T-helper 1 cell treated with Interleukin-12 subunit alpha and Interleukin-12 subunit beta and Interleukin-4 antibody, amounts not matched to agents 30 ng/mL and 1 ng/mL, for 36 hours (primary cell): ENCODE data around the gene CWF19L2. TPM values are rescaled to one million over a fixed set of nuclear protein-coding genes. Genes with fewer than 3 reads are reported as not detected.
"Not testable (repeated sequence)": the region's sequence is repeated elsewhere in the genome, so short reads cannot be mapped to it uniquely, and the experiment has no call there.

Source experiments
- intact Hi-C: fragments of 100-400 bp; cut with micrococcal nuclease; formaldehyde crosslinking; loops from one replicate; pipeline ENCODE4 v1.15.1; 2024
- total RNA-seq: library from RNA; stranded (reverse); gene quantifications from 2 replicates; pipeline ENCODE4 v1.2.3, GENCODE V29; 2022

Gene CWF19L2
- total RNA-seq, 1 donor from 2014 or later = 17.9 TPM

DNA sequence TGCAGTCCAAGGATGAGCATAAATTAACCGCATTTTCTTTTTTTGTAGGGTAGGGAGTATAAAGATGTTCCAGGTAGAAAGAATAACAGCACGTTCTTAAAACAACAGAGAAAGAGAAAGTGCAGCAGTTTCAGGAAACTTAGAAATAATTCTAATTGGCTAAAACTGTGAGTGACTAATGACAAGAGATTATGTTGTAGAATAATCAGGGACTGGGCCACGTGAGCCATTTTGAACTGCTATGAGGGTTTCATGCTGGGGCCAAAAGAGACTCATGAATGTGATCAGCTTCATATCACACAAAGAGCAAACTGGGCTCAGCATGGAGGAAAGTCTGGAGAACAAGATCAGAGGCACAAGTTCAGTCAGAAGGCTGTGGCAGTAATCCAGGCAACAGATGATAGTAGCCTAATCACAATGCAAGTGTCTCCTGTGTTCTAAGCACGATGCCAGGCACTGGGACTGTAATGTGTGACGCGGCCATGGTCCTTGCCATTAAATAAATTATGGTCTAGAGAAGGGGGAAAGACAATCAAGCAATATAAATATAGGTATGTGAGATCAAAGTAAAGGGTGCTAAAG, 17.9 kb downstream of the CWF19L2 start:
- intact Hi-C loops = no loop called here

DNA sequence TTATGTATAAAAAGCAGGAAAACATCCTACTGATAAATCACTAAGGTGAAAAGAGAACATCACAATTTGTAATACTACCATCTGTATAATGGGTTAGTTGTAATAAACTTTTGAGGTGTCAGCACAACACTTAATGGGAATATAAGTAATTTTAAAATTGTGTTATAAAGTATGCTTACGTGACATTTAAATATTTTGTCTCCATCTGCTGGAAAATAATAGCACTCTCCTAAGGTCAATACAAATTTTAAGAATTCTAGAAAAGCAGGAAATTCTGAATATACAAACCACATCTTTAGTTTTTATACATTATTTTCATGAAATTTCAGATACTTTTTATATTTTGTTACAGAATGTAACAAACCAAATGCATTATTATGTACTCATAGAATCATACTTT, 19.5 kb downstream of the CWF19L2 start:
- intact Hi-C loops = no loop called here

DNA sequence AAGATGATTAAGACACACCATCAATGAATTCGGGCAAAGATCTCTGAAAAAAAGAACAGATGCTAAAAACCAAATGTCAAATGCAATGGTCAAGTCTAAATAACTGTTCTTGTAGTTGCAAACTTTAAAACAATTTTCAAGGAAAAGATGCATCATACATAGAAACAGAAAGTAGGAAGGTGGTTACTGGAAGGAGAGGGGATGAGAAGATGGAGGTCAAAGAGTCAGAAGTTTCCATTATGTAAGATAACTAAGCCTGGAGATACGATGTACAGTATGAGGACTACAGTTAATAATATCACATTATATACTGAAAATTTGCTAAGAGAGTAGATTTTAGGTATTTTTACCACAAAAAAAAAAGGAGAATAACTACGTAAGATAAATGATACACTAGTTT, 27.1 kb downstream of the CWF19L2 start:
- intact Hi-C loops = no loop called here

DNA sequence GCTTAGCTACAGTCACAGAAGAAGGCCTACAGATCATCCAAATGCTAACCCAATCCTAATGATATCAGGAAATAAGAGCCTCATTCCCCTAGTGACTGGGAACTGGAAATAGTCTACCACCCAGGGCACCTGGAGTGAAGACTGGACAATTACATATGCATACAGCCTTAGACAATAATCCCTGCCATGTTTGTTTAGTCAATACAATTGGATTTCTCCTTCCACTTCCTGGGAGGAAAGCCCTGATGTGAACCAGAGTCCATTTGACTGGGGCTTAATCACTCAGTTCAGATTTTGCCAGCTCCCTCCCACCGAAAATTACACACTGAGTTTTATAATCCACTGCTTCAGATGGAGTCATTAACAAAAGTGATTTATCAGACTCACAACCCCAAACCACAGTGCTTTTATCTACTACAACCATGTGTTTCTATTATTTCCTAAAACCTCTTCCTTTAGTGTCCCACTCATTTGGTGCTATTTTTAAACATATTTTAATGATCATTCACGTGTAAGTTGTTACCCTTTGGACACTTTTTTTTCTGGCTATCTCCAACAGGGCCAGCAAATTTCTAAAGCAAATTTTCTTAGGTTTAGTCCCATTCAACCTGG, 29.9 kb downstream of the CWF19L2 start:
- intact Hi-C loops = no loop called here

DNA sequence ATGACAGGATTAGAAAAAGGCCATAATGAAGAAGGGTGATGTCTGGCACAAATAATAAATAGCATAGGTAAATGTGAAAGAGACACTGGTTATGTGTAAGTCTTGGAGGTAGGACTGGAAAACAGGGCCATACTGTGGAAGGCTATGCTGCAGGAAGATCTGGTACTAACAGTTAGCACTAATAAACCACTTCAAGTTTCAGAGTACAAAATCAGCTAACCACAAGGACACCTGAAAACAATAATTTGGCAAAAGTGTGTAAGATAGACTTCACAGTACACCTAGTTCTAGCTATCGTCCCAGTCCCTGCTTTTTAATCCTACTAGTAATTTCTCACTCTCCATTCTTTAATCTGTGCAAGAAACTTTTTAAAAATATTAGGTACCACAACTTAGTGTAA, 44.3 kb downstream of the CWF19L2 start:
- intact Hi-C loops = no loop called here

DNA sequence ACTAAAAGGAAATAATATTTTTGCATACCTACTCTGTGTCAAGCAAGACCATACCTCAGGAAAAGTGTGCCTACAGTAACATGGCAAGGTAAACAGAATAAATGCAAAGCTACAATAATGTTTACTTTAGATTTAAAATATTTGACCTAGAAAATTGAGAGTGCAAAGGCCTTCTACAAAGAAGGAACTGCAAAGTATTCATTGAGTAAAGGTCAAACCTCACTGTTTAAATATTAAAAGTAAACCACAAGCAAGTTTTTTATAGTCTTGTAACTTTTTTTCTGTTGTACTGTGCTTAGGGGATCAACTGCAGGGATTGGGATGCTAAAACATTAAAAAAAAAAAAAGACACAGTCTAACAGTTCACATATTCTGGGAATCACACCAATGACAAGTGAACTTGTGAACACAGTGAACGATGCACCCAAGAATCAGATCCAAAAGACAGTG, 48.8 kb downstream of the CWF19L2 start:
- intact Hi-C loops = no loop called here

DNA sequence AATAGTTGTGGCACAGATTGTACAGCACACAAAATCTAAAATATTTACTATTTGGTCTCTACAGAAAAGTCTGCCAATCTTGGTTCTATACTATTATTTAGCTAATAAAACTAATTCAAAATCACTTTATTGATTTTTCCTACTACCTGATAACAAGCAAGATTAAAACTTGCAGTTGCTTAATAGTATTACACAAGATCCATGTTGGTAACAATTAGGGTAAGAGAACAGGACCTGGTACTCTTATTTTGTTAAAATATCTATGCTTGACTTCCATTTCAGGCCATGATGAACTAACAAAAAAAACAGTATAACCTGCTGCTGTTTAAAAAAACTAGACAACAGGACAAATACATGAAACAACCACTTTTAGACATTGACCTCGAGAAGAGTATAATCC, 52.4 kb downstream of the CWF19L2 start:
- intact Hi-C loops = no loop called here

DNA sequence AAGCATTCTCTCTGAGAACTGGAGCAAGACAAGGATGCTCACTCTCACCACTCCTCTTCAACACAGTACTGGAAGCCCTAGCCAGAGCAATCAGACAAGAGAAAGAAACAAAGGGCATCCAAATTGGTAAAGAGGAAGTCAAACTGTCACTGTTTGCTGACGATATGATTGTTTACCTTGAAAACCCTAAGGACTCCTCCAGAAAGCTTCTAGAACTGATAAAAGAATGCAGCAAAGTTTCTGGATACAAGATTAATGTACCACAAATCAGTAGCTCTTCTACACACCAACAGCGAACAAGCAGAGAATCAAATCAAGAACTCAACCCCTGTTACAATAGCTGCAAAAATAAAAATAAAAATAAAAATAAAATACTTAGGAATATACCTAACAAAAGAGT, 56.5 kb downstream of the CWF19L2 start:
- intact Hi-C loops = not testable (repeated sequence)

DNA sequence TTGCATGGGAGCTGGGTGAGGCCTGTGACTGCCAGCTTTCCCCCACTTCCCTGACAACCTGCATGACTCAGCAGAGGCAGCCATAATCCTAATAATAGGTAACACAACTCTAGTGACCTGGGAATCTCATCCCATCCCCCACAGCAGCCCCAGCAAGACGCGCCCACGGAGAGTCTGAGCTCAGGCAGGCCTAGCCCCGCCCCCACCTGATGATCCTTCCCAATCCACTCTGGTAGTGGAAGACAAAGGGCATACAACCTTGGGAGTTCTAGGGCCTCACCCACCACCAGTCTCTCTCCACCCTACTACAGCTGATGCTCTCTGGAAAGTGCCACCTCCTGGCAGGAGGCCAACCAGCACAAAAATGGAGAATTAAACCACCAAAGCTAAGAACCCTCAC, 60.3 kb downstream of the CWF19L2 start:
- intact Hi-C loops = no loop called here

DNA sequence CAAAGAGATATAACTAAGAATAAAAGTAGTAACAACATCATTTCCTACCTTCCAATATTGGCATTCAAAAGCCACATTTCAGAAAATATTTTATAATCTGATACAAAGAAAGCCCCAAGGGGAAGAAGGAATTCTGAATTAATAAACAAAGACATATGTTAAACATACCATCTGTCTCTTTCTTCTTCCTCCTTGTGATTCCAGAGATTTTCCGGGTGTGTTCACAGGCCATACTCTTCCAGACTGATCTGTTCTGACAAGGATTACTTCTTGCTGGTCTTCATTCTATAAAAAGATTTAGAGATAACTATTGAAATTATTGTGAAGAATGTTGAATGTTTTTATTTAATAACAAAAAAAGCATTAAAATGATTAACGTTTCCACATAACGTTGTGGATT, 65.0 kb downstream of the CWF19L2 start:
- intact Hi-C loops = no loop called here

DNA sequence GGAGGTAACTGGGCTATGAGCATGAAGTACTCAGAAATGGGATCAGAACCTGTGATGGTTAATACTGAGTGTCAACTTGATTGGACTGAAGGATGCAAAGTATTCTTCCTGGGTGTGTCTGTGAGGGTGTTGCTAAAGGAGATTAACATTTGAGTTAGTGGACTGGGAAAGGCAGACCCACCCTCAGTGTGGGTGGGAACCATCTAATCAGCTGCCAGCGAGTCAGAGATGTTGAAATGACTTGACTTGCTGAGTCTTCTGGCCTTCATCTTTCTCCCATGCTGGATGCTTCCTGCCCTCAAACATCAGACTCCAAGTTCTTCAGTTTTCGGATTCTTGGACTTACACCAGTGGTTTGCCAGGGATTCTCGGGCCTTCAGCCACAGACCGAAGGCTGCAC, 66.9 kb downstream of the CWF19L2 start:
- intact Hi-C loops = not testable (repeated sequence)

DNA sequence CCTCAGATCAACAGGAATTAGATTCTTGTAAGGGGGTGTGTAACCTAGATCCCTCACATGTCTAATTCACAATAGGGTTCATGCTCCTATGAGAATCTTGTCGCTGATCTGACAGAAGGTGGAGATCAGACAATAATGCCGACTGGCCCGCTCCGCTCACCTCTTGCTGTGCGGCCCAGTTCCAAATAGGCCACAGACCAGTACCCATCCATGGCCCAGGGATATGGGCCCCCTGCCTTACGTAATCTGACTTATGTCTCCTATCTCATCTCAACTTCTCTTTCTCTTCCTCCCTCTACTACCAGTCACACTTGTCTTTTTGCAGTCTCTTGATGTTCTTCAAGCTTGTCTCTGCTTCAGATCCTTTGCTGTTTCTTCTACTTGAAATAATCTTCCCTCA, 70.0 kb downstream of the CWF19L2 start:
- intact Hi-C loops = no loop called here

DNA sequence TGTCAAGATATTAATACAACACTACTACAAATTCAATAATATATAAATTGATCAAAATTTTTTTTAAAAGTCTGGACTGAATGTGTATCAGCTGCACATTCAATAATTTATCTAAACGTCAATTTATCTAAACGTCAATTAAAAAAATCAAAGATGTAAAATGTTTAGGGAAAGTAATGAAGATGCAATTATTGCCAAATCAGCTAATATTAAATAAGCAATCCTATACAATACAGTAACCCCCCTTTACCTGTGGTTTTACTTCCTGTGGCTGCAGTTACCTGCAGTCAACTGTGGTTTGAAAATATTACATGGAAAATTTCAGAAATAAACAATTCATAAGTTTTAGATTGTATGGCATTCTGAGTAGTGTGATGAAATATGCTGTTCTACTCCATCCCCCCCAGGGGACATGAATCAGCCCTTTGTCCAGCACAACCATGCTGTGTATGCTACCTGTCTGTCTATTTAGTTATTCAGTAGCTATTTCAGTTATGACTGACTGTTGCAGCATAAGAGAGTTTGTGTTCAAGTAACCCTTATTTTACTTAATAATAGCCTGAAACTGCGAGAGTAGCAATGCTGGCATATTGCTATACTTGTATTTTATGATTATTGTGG, 72.2 kb downstream of the CWF19L2 start:
- intact Hi-C loops = no loop called here

DNA sequence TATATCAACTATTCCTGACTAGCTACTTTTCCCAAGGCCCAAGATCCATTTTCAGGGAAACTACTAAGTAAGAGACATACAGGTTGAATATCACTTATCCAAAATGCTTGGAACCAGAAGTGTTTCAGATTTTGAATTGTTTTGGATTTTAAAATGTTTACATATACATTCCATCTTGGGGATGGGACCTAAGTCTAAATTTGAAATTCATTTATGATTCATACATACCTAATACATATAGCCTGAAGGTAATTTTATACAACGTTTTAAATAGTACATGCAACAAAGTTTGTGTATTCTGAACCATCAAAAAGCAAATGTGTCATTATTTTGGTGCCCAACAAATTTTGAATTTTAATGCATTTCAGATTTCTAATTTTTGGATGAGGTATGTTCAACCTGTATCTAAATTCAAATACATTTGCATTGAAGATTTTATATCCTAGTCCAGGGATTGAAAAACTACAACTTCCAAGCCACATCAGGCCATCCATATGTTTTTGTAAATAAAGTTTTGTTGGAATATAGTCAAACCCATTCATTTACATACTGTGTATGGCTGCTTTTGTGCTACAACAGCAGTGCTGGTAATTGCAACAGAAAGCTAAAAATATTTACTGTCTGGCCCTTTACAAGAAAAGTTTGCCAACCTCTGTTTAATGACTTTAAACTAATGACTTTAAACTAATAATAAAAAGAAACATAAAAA, 73.3 kb downstream of the CWF19L2 start:
- intact Hi-C loops = no loop called here

DNA sequence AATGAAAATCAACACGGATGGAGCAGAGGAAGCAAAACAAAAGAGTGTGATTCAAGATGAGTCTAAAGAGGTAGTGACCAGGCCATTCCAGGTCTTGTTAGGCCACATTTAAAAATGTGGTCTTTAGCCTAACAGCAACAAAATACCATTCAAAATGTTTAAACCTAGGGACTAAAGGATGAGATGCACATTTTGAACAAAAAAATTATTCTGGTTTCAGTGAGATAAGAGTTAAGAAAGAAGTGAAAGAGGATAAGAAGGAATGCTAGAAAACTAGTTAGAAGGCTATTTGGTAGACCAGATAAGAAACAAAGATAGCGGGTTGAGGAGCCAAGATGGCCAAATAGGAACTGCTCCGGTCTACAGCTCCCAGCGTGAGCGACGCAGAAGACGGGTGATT, 85.2 kb downstream of the CWF19L2 start:
- intact Hi-C loops = no loop called here

DNA sequence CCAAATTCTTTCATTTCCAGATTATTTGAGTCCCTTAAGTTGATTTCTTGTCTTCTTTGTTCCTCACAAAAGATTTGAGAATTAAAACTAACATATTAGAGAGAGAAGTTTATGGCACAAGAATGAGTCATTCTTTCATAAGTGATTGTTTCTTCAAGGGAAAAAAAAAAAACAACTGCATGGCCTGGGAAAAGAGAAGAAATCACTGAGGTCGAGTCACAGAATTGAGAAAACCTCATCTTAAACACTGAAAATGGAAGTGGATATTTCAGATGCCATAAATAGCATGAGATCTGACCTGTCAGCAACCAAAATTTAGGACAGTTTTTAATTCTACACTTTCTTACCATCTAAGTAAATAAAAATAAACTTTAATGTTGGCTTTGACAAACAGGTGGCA, 87.2 kb downstream of the CWF19L2 start:
- intact Hi-C loops = no loop called here

DNA sequence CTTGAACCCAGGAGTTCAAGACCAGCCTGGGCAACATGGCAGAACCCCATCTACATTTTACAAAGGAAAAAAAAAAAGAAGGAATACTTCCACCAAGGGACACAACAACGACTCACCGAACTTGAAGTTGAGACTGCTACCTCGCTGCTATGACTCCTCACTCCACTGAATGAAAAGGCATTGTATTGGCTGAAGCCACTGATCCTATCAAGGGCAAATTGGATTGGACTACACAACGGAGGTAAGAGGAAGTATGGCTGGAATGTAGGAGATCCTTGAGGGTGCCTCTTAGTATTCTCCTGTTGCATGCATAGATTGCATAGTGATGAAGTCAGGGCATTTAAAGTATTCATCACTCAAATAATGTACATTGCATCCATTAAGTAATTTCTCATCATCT, 97.9 kb downstream of the CWF19L2 start:
- intact Hi-C loops = no loop called here

DNA sequence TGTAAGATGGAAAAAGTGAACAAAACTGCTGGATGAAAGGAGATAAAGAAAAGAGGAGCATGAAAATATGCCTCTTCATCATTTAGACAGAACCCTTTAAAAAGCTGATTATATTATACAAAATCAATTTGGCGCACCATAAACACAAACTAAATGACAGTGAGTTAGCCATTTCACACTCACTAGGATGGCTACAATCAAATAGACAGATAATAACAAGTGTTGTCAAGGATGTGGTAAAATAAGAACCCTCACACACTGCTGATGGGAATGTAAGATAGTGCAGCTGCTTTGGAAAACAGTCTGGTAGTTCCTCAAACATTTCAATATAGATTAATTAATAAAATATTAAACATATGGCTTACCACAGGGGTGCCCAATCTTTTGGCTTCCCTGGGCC, 99.7 kb downstream of the CWF19L2 start:
- intact Hi-C loops = no loop called here

DNA sequence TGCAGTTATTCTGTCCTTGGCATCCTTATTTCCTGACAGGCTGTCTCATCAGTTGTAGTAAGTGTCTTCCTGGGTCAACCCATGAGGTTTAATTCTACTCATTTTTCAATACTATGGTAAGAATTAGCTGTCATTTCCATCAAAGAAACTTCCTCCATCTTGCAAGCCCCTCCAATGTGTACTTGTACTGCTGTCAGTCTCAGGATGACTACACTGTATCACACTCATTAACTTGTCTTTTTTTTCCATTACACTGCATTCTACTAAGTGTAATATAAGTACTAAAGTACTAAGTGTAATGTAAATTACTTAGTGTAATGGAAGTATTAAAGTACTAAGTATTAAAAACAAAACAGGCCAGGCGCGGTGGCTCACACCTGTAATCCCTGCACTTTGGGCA, 102.8 kb downstream of the CWF19L2 start:
- intact Hi-C loops = no loop called here

DNA sequence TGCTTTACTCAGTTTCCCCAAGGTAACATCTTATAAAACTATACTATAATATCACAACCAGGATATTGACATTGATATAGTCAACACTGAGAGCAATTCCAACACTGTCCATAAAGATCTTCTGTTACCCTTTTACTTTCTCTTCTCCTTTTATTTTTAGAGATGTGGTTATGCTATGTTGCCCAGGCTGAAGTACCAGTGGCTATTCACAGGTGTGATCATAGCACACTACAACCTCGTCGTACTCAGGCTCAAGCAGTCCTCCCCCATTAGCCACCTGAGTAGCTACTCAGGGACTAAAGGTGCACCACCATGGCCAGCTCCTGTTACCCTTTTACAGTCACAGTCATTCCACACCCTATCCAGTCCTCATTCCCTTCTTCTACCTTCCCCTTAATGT, 119.7 kb downstream of the CWF19L2 start:
- intact Hi-C loops = no loop called here

DNA sequence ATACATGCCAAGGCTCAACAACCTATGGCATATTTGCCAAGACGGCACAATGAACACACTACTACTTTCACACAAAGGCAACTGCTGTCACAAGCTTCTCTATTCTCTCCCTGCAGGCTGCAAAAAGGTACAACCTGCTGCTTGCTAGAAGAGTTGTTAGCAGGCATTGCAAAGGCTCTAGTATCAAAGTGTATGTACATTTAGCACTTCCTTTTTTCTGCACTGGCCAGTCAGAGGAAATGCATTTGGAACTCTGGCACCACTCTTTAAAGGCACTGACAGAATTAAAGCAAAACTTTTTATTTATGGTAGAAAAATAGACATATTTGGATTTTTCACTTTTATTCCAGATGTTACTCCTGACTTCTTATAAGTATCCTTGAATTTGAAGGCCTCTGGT, 125.9 kb downstream of the CWF19L2 start:
- intact Hi-C loops = no loop called here

DNA sequence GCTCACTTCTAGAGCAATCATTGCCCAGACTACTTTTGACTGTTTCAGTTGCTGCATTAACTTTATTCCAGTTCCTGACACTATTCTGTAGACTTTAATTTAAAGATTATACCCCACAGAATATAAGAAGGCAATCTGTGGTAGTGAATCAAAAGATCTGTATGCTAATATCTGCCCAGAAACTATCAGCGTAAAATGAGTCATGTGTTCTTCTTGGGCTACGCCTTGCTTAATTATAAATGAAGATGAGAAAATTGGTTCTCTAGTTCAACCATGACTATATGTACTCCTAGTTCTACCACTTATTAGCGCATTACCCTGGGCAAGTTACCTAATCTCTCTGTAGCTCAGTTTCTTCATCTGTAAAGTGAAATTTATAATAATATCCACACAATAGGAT, 128.5 kb downstream of the CWF19L2 start:
- intact Hi-C loops = no loop called here

DNA sequence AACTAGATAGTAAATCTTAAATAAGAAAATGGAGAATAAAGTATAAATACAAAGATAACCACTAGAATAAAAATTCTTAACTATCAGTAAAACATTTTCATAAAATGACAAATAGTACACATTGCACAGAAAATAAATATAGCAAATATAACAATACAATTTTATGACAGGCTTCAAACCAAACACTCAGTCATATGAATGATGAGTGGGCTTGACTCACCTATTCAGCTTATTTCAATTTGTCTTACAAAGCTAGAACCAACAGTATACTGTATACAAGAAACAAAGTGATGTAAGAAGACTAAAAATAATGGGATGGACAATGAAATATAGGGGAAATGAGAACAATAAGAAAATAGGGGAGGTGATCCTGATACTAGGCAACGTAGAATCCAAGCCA, 141.2 kb downstream of the CWF19L2 start:
- intact Hi-C loops = no loop called here
